DOHH2 (cell line): ENCODE measurements around the gene SNX13.

Experiments
- H3F3A ChIP-seq: fragments of 200-600 bp; sonication (generic), shearing (Covaris generic); 2 replicates; pipeline ENCODE4 v1.6.0; 2016; ENCODE audit warnings: antibody characterized with exemption, mild to moderate bottlenecking; ENCODE audit not compliant: control insufficient read depth, insufficient read depth
- H3K27ac ChIP-seq: fragments of 200-600 bp; sonication (generic); 2 replicates; pipeline ENCODE4 v1.5.1; 2014; ENCODE audit warnings: low read depth, mild to moderate bottlenecking, low read length, moderate library complexity
- H3K27me3 ChIP-seq: fragments of 200-600 bp; sonication (generic); 2 replicates; pipeline ENCODE4 v1.6.1; 2014; ENCODE audit warnings: mild to moderate bottlenecking, low read length, mixed read lengths; ENCODE audit not compliant: control insufficient read depth
- H3K36me3 ChIP-seq: fragments of 200-600 bp; sonication (generic); 2 replicates; pipeline ENCODE4 v1.6.1; 2014; ENCODE audit warnings: mild to moderate bottlenecking, low read length, moderate library complexity, mixed read lengths; ENCODE audit not compliant: control insufficient read depth
- H3K4me1 ChIP-seq: fragments of 200-600 bp; sonication (generic); 2 replicates; pipeline ENCODE4 v1.6.1; 2014; ENCODE audit warnings: mild to moderate bottlenecking, low read length, mixed read lengths; ENCODE audit not compliant: control insufficient read depth
- H3K4me2 ChIP-seq: fragments of 200-600 bp; sonication (generic); 2 replicates; pipeline ENCODE4 v1.6.0; 2014; ENCODE audit warnings: mild to moderate bottlenecking, low read length, moderate library complexity
- H3K4me3 ChIP-seq: fragments of 200-600 bp; sonication (generic); 2 replicates; pipeline ENCODE4 v1.5.1; 2014; ENCODE audit warnings: mild to moderate bottlenecking, low read length, mixed read lengths
- H3K79me2 ChIP-seq: fragments of 200-600 bp; sonication (generic); 2 replicates; pipeline ENCODE4 v1.6.1; 2014; ENCODE audit warnings: mild to moderate bottlenecking, low read length, mixed read lengths; ENCODE audit not compliant: control insufficient read depth
- H3K9me2 ChIP-seq: fragments of 200-600 bp; sonication (generic); replicated peaks from 2 replicates; pipeline ENCODE4 v1.6.1; 2014; ENCODE audit warnings: mild to moderate bottlenecking, low read length, mixed read lengths; ENCODE audit not compliant: control insufficient read depth
- H3K9me3 ChIP-seq: fragments of 200-600 bp; sonication (generic); 2 replicates; pipeline ENCODE4 v1.6.1; 2014; ENCODE audit warnings: antibody characterized with exemption, low read length, mixed read lengths; ENCODE audit not compliant: control insufficient read depth, insufficient read depth
- H4K20me1 ChIP-seq: fragments of 200-600 bp; sonication (generic); 2 replicates; pipeline ENCODE4 v1.6.0; 2014; ENCODE audit warnings: low read depth, mild to moderate bottlenecking, antibody characterized with exemption, low read length, moderate library complexity; ENCODE audit not compliant: control insufficient read depth, insufficient read depth
- EZH2phosphoT487 ChIP-seq: fragments of 200-600 bp; sonication (generic); IDR thresholded peaks from 2 replicates; pipeline ENCODE4 v1.6.1; 2017; ENCODE audit warnings: borderline replicate concordance, mild to moderate bottlenecking, antibody characterized with exemption, low read length, moderate library complexity, mixed read lengths
- TF ChIP-seq, protein P1 (sequence below): fragments of 200-600 bp; sonication (generic); IDR thresholded peaks from one replicate; pipeline ENCODE4 v1.5.1; 2014; ENCODE audit warnings: antibody characterized with exemption, mild to moderate bottlenecking, low read depth, low read length; ENCODE audit not compliant: poor library complexity, severe bottlenecking

SNX13 gene

DNA sequence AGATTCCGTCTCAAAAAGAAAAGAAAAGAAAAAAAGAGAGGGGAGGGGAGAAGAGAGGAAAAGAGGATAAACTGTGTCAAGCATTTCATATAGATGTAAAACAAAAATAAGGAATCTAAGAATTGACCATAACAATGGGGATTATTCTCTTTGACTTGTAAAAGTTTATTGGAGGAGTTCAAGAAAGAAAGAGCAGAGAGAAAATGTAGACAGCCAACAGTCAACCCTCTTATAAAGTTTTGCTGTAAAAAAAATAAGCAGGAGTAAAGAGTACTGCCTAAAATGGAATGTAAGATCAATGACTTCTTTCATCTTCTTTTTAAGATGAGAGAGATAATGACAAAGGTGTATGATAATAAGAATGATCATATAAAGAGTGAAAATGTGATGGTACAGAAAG is 87.9 kb downstream of the SNX13 start:
- H3F3A ChIP-seq, result no peaks in the 10 kb centered on the region
- no peaks in the 10 kb centered on the region for H3K9me2 ChIP-seq
- TF ChIP-seq EZH2phosphoT487, result no peak
- TF ChIP-seq, protein P1, sequence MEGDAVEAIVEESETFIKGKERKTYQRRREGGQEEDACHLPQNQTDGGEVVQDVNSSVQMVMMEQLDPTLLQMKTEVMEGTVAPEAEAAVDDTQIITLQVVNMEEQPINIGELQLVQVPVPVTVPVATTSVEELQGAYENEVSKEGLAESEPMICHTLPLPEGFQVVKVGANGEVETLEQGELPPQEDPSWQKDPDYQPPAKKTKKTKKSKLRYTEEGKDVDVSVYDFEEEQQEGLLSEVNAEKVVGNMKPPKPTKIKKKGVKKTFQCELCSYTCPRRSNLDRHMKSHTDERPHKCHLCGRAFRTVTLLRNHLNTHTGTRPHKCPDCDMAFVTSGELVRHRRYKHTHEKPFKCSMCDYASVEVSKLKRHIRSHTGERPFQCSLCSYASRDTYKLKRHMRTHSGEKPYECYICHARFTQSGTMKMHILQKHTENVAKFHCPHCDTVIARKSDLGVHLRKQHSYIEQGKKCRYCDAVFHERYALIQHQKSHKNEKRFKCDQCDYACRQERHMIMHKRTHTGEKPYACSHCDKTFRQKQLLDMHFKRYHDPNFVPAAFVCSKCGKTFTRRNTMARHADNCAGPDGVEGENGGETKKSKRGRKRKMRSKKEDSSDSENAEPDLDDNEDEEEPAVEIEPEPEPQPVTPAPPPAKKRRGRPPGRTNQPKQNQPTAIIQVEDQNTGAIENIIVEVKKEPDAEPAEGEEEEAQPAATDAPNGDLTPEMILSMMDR, result no peak
- H3K79me2 ChIP-seq, result no peaks in the 10 kb centered on the region
- no peaks in the 10 kb centered on the region for H3K27me3 ChIP-seq
- H3K4me2 ChIP-seq, result no peak overlapping the region
- no peaks in the 10 kb centered on the region for H4K20me1 ChIP-seq
- peaks cover 7% of the 10 kb centered on the region; the same call in 1 of the 2 replicates for H3K9me3 ChIP-seq
- H3K4me3 ChIP-seq, result no peak overlapping the region
- H3K4me1 ChIP-seq, result no peaks in the 10 kb centered on the region
- peaks cover 27% of the 10 kb centered on the region for H3K36me3 ChIP-seq
- no peak overlapping the region for H3K27ac ChIP-seq

DNA sequence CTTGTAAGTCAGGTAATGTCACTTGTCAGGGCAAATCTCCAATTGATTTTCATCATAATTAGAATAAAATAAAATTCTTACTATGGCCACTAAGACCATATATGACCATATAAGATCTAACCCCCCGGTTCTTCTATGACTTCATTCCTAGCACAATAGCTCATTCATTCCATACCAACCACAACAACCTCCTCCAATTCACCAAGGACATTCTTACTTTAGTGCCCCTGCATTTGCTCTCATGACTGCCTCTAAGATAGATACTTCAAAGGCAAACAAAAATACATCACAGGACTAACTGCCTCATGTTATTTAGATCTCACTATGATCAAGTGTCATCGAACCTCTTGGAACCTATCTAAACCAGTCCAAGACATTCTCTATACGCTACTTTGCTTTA is 90.8 kb downstream of the SNX13 start:
- Histone ChIP-seq H3F3A (no peaks in the 10 kb centered on the region), H3K4me3 (no peak overlapping the region), H3K4me1 (no peaks in the 10 kb centered on the region), H3K79me2 (no peaks in the 10 kb centered on the region), H3K36me3 (peaks cover 21% of the 10 kb centered on the region), H4K20me1 (no peaks in the 10 kb centered on the region), H3K9me3 (no peaks in the 10 kb centered on the region), H3K27me3 (no peaks in the 10 kb centered on the region), H3K4me2 (no peak overlapping the region), H3K9me2 (no peaks in the 10 kb centered on the region), H3K27ac (no peak overlapping the region)
- no peak for TF ChIP-seq EZH2phosphoT487
- TF ChIP-seq, protein P1, result no peak

DNA sequence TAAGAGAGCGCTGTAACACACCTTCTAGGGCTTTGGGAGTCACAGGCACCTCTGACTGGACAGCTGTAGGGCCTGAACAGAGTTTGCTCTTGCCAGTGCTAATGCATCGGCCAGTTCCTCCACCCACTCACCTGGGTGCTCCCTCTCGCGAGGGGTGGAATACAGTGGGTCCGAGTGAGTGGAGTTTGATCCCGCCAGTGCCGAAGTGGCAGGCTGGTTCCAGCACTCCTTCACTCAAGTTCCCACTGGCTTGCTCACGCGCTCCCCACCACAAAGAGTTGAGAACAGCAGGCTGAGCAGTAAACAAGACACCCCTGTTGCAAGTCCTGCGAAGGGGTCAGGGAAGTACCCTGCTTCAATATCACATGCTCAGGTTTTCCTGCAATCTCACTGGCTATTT is 91.8 kb downstream of the SNX13 start:
- no peaks in the 10 kb centered on the region for H3K9me2 ChIP-seq
- H3K27ac ChIP-seq, result no peak overlapping the region
- no peaks in the 10 kb centered on the region for H3K27me3 ChIP-seq
- TF ChIP-seq, protein P1, result no peak
- no peak for TF ChIP-seq EZH2phosphoT487
- no peaks in the 10 kb centered on the region for H4K20me1 ChIP-seq
- no peak overlapping the region for H3K4me3 ChIP-seq
- peaks cover 22% of the 10 kb centered on the region for H3K36me3 ChIP-seq
- H3K79me2 ChIP-seq, result no peaks in the 10 kb centered on the region
- H3K4me1 ChIP-seq, result no peaks in the 10 kb centered on the region
- H3F3A ChIP-seq, result no peaks in the 10 kb centered on the region
- H3K9me3 ChIP-seq, result no peaks in the 10 kb centered on the region
- H3K4me2 ChIP-seq, result no peak overlapping the region

DNA sequence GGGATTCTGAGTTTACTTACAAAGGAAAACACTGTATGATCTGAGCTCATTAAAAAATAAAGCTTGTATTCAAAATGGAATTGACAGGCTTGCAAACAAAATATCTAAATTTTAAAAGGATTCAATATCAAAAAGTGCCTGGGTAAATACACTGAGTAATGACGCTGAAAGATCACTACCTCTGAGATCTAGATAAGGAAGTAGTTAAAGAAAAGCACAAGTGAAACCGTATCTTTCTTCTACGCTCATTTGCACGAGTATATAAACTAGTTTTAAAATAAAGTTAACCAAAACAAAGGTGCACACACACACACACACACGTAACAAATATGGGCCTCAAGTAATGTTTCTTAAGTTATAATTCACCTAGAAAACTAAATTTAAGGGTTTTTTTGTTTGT is 93.4 kb downstream of the SNX13 start:
- Histone ChIP-seq H3K4me3 (no peak overlapping the region), H3K79me2 (no peaks in the 10 kb centered on the region), H3K9me3 (no peaks in the 10 kb centered on the region), H3K9me2 (no peaks in the 10 kb centered on the region), H3F3A (no peaks in the 10 kb centered on the region), H4K20me1 (no peaks in the 10 kb centered on the region), H3K4me2 (no peak overlapping the region), H3K27me3 (no peaks in the 10 kb centered on the region), H3K36me3 (peaks cover 37% of the 10 kb centered on the region), H3K27ac (no peak overlapping the region), H3K4me1 (no peaks in the 10 kb centered on the region)
- TF ChIP-seq, protein P1, result no peak
- no peak for TF ChIP-seq EZH2phosphoT487
